Measurements from ENCODE around the gene ASB2. TPM values are rescaled to one million over a fixed set of nuclear protein-coding genes. Genes with fewer than 3 reads are reported as not detected.

ASB2 gene
- polyA plus RNA-seq, 1 donor (not counting 4 experiments of a cell fraction or from before 2014, with no cell fraction given) = 0.56 TPM

DNA sequence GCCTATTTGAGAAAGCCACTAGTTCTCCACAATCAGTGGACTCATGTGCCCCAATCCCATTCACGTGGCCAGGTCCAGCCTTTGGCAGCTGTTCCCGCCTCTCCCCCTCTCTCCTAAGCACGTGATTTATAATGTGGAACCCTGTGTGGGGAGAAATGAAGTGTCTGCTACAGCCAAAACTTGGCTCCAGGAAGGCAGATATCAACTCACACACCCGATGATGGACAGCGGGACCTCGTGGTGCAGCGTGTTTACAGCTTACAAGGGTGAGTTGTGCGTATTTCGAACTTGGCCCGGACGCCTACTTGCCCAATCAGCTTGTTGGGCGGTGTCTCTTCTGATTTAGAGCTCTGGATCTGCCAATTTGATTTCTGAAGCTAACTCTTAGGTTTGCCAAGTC is 87.4 kb downstream of the ASB2 start:
- H3K9me1 ChIP-seq (ENCODE audit: control insufficient read depth, extremely low read depth, insufficient read depth, low read length) = no peaks in the 10 kb centered on the region
- no peak for FAIRE-seq
- H3K4me1 ChIP-seq (ENCODE audit: control insufficient read depth, extremely low read depth, insufficient read depth, low read length) = no peaks in the 10 kb centered on the region
- H2AFZ ChIP-seq (ENCODE audit: control insufficient read depth, low read length) = no peak overlapping the region
- H4K20me1 ChIP-seq (ENCODE audit: control insufficient read depth, extremely low read depth, insufficient read depth, low read length) = no peaks in the 10 kb centered on the region
- H3K27me3 ChIP-seq (ENCODE audit: control insufficient read depth, extremely low read depth, insufficient read depth, low read length) = peaks cover 30% of the 10 kb centered on the region
- H3K9me3 ChIP-seq (ENCODE audit: control insufficient read depth, low read depth, low read length) = no peaks in the 10 kb centered on the region
- H3K4me2 ChIP-seq (ENCODE audit: control insufficient read depth, extremely low read depth, insufficient read depth, low read depth, low read length) = no peak overlapping the region
- dilution Hi-C loops (cut with MboI; ENCODE audit: extremely low pct_ligation_motif_present, low sequenced_read_pairs) = no loop called here
- no peak overlapping the region for H3K27ac ChIP-seq (ENCODE audit: control insufficient read depth, insufficient read depth, low read length)
- no peak overlapping the region for H3K9ac ChIP-seq (ENCODE audit: control insufficient read depth, extremely low read depth, insufficient read depth, low read length)
- no peaks in the 10 kb centered on the region for H3K79me2 ChIP-seq (ENCODE audit: control insufficient read depth, insufficient read depth, low read length)
- no peak overlapping the region for H3K4me3 ChIP-seq (ENCODE audit: control insufficient read depth in 2 of 3, extremely low read depth in 1 of 3, insufficient read depth in 2 of 3, low read depth in 1 of 3, low read length in 3 of 3)
- H3K36me3 ChIP-seq (ENCODE audit: control insufficient read depth in 2 of 2, extremely low read depth in 1 of 2, insufficient read depth in 2 of 2, low read length in 2 of 2) = no peaks in the 10 kb centered on the region
- no peak for DNase-seq (ENCODE audit: low read depth, low spot score)
- no peak for TF ChIP-seq EZH2 (IDR thresholded peaks at IDR 0.05; ENCODE audit: low read length)
- TF ChIP-seq, protein P1, sequence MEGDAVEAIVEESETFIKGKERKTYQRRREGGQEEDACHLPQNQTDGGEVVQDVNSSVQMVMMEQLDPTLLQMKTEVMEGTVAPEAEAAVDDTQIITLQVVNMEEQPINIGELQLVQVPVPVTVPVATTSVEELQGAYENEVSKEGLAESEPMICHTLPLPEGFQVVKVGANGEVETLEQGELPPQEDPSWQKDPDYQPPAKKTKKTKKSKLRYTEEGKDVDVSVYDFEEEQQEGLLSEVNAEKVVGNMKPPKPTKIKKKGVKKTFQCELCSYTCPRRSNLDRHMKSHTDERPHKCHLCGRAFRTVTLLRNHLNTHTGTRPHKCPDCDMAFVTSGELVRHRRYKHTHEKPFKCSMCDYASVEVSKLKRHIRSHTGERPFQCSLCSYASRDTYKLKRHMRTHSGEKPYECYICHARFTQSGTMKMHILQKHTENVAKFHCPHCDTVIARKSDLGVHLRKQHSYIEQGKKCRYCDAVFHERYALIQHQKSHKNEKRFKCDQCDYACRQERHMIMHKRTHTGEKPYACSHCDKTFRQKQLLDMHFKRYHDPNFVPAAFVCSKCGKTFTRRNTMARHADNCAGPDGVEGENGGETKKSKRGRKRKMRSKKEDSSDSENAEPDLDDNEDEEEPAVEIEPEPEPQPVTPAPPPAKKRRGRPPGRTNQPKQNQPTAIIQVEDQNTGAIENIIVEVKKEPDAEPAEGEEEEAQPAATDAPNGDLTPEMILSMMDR (optimal IDR thresholded peaks at IDR 0.05 in 1 of 3, IDR thresholded peaks at IDR 0.05 in 1 of 3, conservative IDR thresholded peaks at IDR 0.05 in 1 of 3; ENCODE audit: extremely low read depth in 1 of 3, insufficient read depth in 2 of 3, low read length in 3 of 3) = no peak

DNA sequence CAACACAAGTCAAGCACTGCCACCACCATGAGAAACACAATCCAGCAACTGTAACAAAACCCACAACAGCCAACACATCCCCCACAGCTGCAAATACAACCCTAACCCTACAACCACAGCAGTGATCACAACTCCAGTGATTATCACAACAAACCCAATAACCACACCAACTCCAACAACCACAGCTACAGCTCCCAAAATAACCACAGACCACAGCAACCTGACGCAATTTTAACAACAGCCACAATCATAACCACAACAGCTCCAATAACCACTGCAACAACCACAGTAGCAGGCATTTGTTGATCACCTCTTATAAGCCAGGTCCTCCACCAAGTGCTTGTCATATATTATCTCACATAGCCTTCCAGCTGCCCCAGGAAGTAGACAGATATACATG is 91.4 kb downstream of the ASB2 start:
- no peaks in the 10 kb centered on the region for H3K36me3 ChIP-seq (ENCODE audit: control insufficient read depth in 2 of 2, extremely low read depth in 1 of 2, insufficient read depth in 2 of 2, low read length in 2 of 2)
- no peaks in the 10 kb centered on the region for H3K9me1 ChIP-seq (ENCODE audit: control insufficient read depth, extremely low read depth, insufficient read depth, low read length)
- H3K9ac ChIP-seq (ENCODE audit: control insufficient read depth, extremely low read depth, insufficient read depth, low read length) = no peak overlapping the region
- H3K4me3 ChIP-seq (ENCODE audit: control insufficient read depth in 2 of 3, extremely low read depth in 1 of 3, insufficient read depth in 2 of 3, low read depth in 1 of 3, low read length in 3 of 3) = no peak overlapping the region
- no peak overlapping the region for H3K4me2 ChIP-seq (ENCODE audit: control insufficient read depth, extremely low read depth, insufficient read depth, low read depth, low read length)
- no peak overlapping the region for H3K27ac ChIP-seq (ENCODE audit: control insufficient read depth, insufficient read depth, low read length)
- FAIRE-seq (no peak), DNase-seq (ENCODE audit: low read depth, low spot score) (no peak)
- H3K9me3 ChIP-seq (ENCODE audit: control insufficient read depth, low read depth, low read length) = no peaks in the 10 kb centered on the region
- no peaks in the 10 kb centered on the region for H3K79me2 ChIP-seq (ENCODE audit: control insufficient read depth, insufficient read depth, low read length)
- dilution Hi-C loops (cut with MboI; ENCODE audit: extremely low pct_ligation_motif_present, low sequenced_read_pairs) = no loop called here
- no peaks in the 10 kb centered on the region for H3K4me1 ChIP-seq (ENCODE audit: control insufficient read depth, extremely low read depth, insufficient read depth, low read length)
- H3K27me3 ChIP-seq (ENCODE audit: control insufficient read depth, extremely low read depth, insufficient read depth, low read length) = peaks cover 18% of the 10 kb centered on the region
- no peak for TF ChIP-seq EZH2 (IDR thresholded peaks at IDR 0.05; ENCODE audit: low read length)
- TF ChIP-seq, protein P1 (optimal IDR thresholded peaks at IDR 0.05 in 1 of 3, IDR thresholded peaks at IDR 0.05 in 1 of 3, conservative IDR thresholded peaks at IDR 0.05 in 1 of 3; ENCODE audit: extremely low read depth in 1 of 3, insufficient read depth in 2 of 3, low read length in 3 of 3) = no peak
- no peak overlapping the region for H2AFZ ChIP-seq (ENCODE audit: control insufficient read depth, low read length)
- no peaks in the 10 kb centered on the region for H4K20me1 ChIP-seq (ENCODE audit: control insufficient read depth, extremely low read depth, insufficient read depth, low read length)

Small RNA genes within 50 kb of the gene (small RNA-seq; reads per million reads assigned to genes)
- 0 reads per million in 3 experiments for gene MIR4506 (ENCODE audit: insufficient read length in 3 of 3, low read depth in 3 of 3, low replicate concordance in 1 of 3)

Other genes starting within 250 kb of the ASB2 start
- not detected in 3 replicates for gene PRIMA1, start 188.1 kb downstream of the ASB2 start, polyA plus RNA-seq
- 0.04 TPM in 1 of 3 replicates, not detected in the others for gene FAM181A, start 49.2 kb downstream of the ASB2 start, polyA plus RNA-seq
- not detected in 3 replicates for gene CCDC197, start 20.7 kb upstream of the ASB2 start, polyA plus RNA-seq
- 2.6 to 4.8 TPM (median 3.5 TPM) in 3 replicates for gene OTUB2, start 49.8 kb upstream of the ASB2 start, polyA plus RNA-seq
- gene DDX24, start 104.6 kb upstream of the ASB2 start, polyA plus RNA-seq = 171 to 179 TPM (median 172 TPM) in 3 replicates
- 17.4 to 25.0 TPM (median 18.9 TPM) in 3 replicates for gene IFI27L1, start 104.7 kb upstream of the ASB2 start, polyA plus RNA-seq
- gene IFI27, start 134.2 kb upstream of the ASB2 start, polyA plus RNA-seq = 1,132 to 3,594 TPM (median 2,783 TPM) in 3 replicates
- 67.5 to 179 TPM (median 82.2 TPM) in 3 replicates for gene IFI27L2, start 153.0 kb upstream of the ASB2 start, polyA plus RNA-seq
- gene PPP4R4, start 197.8 kb upstream of the ASB2 start, polyA plus RNA-seq = 8.1 to 9.0 TPM (median 8.9 TPM) in 3 replicates

Data from keratinocyte (primary cell).